HK-2 (cell line): ENCODE results near the gene SLC22A5.
"Not testable (repeated sequence)": the region's sequence is repeated elsewhere in the genome, so short reads cannot be mapped to it uniquely, and the experiment has no call there.

Experiments used
- DNase-seq: peaks from one replicate; pipeline ENCODE4 v3.0.0-alpha.2; 2018; ENCODE audit not compliant: unreplicated experiment

The SLC22A5 gene

GRCh38 chr5:132427281-132428146, 58.0 kb downstream of the SLC22A5 start:
- no peak for DNase-seq

GRCh38 chr5:132428147-132428482, 58.6 kb downstream of the SLC22A5 start:
- no peak for DNase-seq

- DNase-seq: peak; percentile 43
Observed at GRCh38 chr5:132428484-132429462, 59.3 kb downstream of the SLC22A5 start.

GRCh38 chr5:132429463-132430440, 60.2 kb downstream of the SLC22A5 start:
- DNase-seq: no peak

- no peak for DNase-seq
Observed at GRCh38 chr5:132430746-132431145, 61.2 kb downstream of the SLC22A5 start.

- no peak for DNase-seq
Observed at GRCh38 chr5:132431632-132432031, 62.1 kb downstream of the SLC22A5 start.

- DNase-seq: no peak
Observed at GRCh38 chr5:132433141-132433540, 63.6 kb downstream of the SLC22A5 start.

GRCh38 chr5:132434416-132435286, 65.1 kb downstream of the SLC22A5 start:
- DNase-seq: no peak

GRCh38 chr5:132435447-132435846, 65.9 kb downstream of the SLC22A5 start:
- DNase-seq: no peak

- no peak for DNase-seq
Observed at GRCh38 chr5:132435886-132436285, 66.4 kb downstream of the SLC22A5 start.

- no peak for DNase-seq
Observed at GRCh38 chr5:132436936-132437335, 67.4 kb downstream of the SLC22A5 start.

- peak; percentile 70 for DNase-seq
Observed at GRCh38 chr5:132437604-132438266, 68.2 kb downstream of the SLC22A5 start.

- not testable (repeated sequence) for DNase-seq
Observed at GRCh38 chr5:132438267-132438645, 68.7 kb downstream of the SLC22A5 start.

GRCh38 chr5:132438917-132439316, 69.4 kb downstream of the SLC22A5 start:
- DNase-seq: no peak

- DNase-seq: no peak
Observed at GRCh38 chr5:132439521-132440089, 70.1 kb downstream of the SLC22A5 start.

- DNase-seq: no peak
Observed at GRCh38 chr5:132444061-132444460, 74.6 kb downstream of the SLC22A5 start.
